Upper lobe of left lung (tissue), 6 donors: ENCODE results near the gene PM20D2. TPM values are rescaled to one million over a fixed set of nuclear protein-coding genes. Genes with fewer than 3 reads are reported as not detected.

Source experiments
- ATAC-seq, 2 donors: fragments of 200-7000 bp; cut with Tn5 transposase; one replicate each; pipeline ENCODE4 v1.9.1; 2022; ENCODE audit warnings: mild to moderate bottlenecking in 2 of 2, moderate library complexity in 2 of 2; ENCODE audit not compliant: low FRiP score in 2 of 2
- DNase-seq, 2 donors: peaks; one replicate each; pipeline ENCODE4 v3.0.0-alpha.2; 2019 to 2020
- H3K27ac ChIP-seq, 4 donors: fragments of 200-600 bp; sonication (generic); one replicate each; pipeline ENCODE4 v1.5.1; 2016 to 2019
- H3K27me3 ChIP-seq, 4 donors: fragments of 200-600 bp; sonication (generic); one replicate each; pipeline ENCODE4 v1.5.1; 2017 to 2019
- H3K36me3 ChIP-seq, 4 donors: fragments of 200-600 bp; sonication (generic); one replicate each; pipeline ENCODE4 v1.5.1; 2016 to 2019
- H3K4me1 ChIP-seq, 4 donors: fragments of 200-600 bp; sonication (generic); one replicate each; pipeline ENCODE4 v1.5.1; 2018 to 2019
- H3K4me3 ChIP-seq, 4 donors: fragments of 200-600 bp; sonication (generic); one replicate each; pipeline ENCODE4 v1.5.1; 2017 to 2019; ENCODE audit warnings: mild to moderate bottlenecking in 2 of 4, moderate library complexity in 1 of 4
- H3K9me3 ChIP-seq, 4 donors: fragments of 200-600 bp; sonication (generic); one replicate each; pipeline ENCODE4 v1.5.1; 2018 to 2019
- EP300 ChIP-seq, 4 donors: sonication (generic); formaldehyde crosslinking; IDR thresholded peaks; one replicate each; pipeline ENCODE4 v1.5.1; 2017; ENCODE audit warnings: antibody characterized with exemption in 4 of 4, control low read depth in 2 of 4
- POLR2A ChIP-seq, 4 donors: fragments of 450-650 bp; IDR thresholded peaks; one replicate each; pipeline ENCODE4 v1.5.1; 2016 to 2017; ENCODE audit warnings: antibody characterized with exemption in 4 of 4, mild to moderate bottlenecking in 2 of 4
- POLR2AphosphoS5 ChIP-seq, 2 donors: sonication (generic); formaldehyde crosslinking; IDR thresholded peaks; one replicate each; pipeline ENCODE4 v1.5.1; 2017; ENCODE audit warnings: antibody characterized with exemption in 2 of 2
- WGBS, 2 donors: methylation state at CpG; one replicate each; pipeline ENCODE4 v1.1.5; 2017 to 2018; 5-methylcytosine and 5-hydroxymethylcytosine counted together
- total RNA-seq, 6 donors: library from RNA; depleted of rRNA in 4 of 6; stranded (reverse); fragments of >200 nt in 4 of 6; gene quantifications; one replicate each; pipeline versions ENCODE4 v1.1.0 to v1.2.1, GENCODE V29; 2016 to 2021
- TF ChIP-seq, protein P1 (sequence below), 6 experiments: fragments of 450-650 bp in 4 of 6; fragments of 200-600 bp in 2 of 6; sonication (generic) in 2 of 6; IDR thresholded peaks; one replicate each; pipeline ENCODE4 v1.5.1; 2016 to 2019; ENCODE audit warnings: antibody characterized with exemption in 6 of 6
- donor health status: DM: no; HTN: no; CAD: no; lungs with moderate emphysema.
- donor health status: DM: no; HTN: yes; CAD: no; lungs with severe emphysema.

PM20D2 gene
- total RNA-seq, 6 donors from 2014 or later, result 2.9 to 15.0 (median 5.4) TPM

- Histone ChIP-seq H3K27ac (no peak overlapping the region), H3K27me3 (no peaks in the 10 kb centered on the region), H3K36me3 (no peaks in the 10 kb centered on the region), H3K4me1 (no peaks in the 10 kb centered on the region), H3K4me3 (no peak overlapping the region), H3K9me3 (no peaks in the 10 kb centered on the region)
- WGBS, 2 donors, result 88 to 96% methylated on average over 2 of the region's 2 CpGs
- ATAC-seq (peak in 1 of 2 donors; percentile 48), DNase-seq (no peak)
- TF ChIP-seq, protein P1, sequence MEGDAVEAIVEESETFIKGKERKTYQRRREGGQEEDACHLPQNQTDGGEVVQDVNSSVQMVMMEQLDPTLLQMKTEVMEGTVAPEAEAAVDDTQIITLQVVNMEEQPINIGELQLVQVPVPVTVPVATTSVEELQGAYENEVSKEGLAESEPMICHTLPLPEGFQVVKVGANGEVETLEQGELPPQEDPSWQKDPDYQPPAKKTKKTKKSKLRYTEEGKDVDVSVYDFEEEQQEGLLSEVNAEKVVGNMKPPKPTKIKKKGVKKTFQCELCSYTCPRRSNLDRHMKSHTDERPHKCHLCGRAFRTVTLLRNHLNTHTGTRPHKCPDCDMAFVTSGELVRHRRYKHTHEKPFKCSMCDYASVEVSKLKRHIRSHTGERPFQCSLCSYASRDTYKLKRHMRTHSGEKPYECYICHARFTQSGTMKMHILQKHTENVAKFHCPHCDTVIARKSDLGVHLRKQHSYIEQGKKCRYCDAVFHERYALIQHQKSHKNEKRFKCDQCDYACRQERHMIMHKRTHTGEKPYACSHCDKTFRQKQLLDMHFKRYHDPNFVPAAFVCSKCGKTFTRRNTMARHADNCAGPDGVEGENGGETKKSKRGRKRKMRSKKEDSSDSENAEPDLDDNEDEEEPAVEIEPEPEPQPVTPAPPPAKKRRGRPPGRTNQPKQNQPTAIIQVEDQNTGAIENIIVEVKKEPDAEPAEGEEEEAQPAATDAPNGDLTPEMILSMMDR (IDR thresholded peaks at IDR 0.05), result no peak
- TF ChIP-seq POLR2A (IDR thresholded peaks at IDR 0.05), result no peak
- TF ChIP-seq EP300 (IDR thresholded peaks at IDR 0.05), result no peak
- TF ChIP-seq POLR2AphosphoS5 (IDR thresholded peaks at IDR 0.05), result no peak
These were observed 40.9 kb downstream of the PM20D2 start for GRCh38 chr6:89186762-89187161.

DNA sequence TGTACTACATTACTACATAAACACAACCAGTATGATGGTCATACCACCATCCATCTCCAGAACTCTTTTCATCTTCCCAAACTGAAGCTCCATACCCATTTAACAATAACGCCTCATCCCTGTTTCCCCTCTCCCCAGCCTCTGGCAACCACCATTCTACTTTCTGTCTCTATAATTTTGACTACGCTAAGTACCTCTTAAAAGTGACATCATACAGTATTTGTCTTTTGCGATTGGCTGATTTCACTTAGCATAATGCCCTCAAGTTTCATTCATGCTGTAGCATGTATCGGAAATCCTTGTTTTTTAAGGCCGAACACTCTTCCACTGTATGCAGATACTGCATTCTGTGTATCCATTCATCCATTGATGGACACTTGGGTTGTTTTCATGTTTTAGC, 41.6 kb downstream of the PM20D2 start:
- no peaks in the 10 kb centered on the region for H3K9me3 ChIP-seq
- no peak for DNase-seq
- TF ChIP-seq EP300 (IDR thresholded peaks at IDR 0.05), result no peak
- no peak for ATAC-seq
- no peaks in the 10 kb centered on the region for H3K4me1 ChIP-seq
- H3K27ac ChIP-seq, result no peak overlapping the region
- 89 to 95% methylated on average over 5 of the region's 5 CpGs for WGBS, 2 donors
- H3K27me3 ChIP-seq, result no peaks in the 10 kb centered on the region
- H3K36me3 ChIP-seq, result no peaks in the 10 kb centered on the region
- no peak overlapping the region for H3K4me3 ChIP-seq

GRCh38 chr6:89190741-89191140, 44.9 kb downstream of the PM20D2 start:
- Histone ChIP-seq H3K4me1 (no peaks in the 10 kb centered on the region), H3K27ac (no peak overlapping the region), H3K27me3 (no peaks in the 10 kb centered on the region), H3K36me3 (no peaks in the 10 kb centered on the region), H3K9me3 (peaks cover 3 to 15% (median 13%) of the 10 kb centered on the region in 4 donors), H3K4me3 (no peak overlapping the region)
- TF ChIP-seq POLR2A (IDR thresholded peaks at IDR 0.05) (no peak), POLR2AphosphoS5 (IDR thresholded peaks at IDR 0.05) (no peak), EP300 (IDR thresholded peaks at IDR 0.05) (no peak)
- TF ChIP-seq, protein P1 (IDR thresholded peaks at IDR 0.05), result no peak
- WGBS, 2 donors, result 69 to 85% methylated on average over 5 of the region's 5 CpGs
- no peak for DNase-seq
- no peak for ATAC-seq

DNA sequence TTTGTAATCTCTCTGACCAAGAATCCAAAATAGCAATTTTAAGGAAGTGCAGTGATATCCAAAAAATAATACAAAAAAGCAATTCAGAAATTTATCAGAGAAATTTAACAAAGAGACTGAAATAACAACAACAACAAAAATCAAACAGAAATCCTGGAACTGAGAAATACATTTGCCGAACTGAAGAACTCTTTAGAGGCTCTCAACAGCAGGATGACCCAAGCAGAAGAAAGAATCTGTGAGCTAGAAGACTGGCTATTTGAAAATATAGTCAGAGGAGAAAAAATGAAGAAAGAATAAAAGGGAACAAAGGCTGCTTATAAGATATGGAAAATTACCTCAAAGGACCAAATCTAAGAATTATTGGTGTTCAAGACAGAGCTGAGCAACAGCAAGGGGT, 48.7 kb downstream of the PM20D2 start:
- DNase-seq (no peak), ATAC-seq (no peak)
- WGBS, 2 donors, result 93 to 96% methylated on average over 1 of the region's 1 CpG
- H3K4me3 ChIP-seq, result no peak overlapping the region
- no peak for TF ChIP-seq POLR2A (IDR thresholded peaks at IDR 0.05)
- TF ChIP-seq, protein P1 (IDR thresholded peaks at IDR 0.05), result no peak
- TF ChIP-seq POLR2AphosphoS5 (IDR thresholded peaks at IDR 0.05), result no peak
- no peak for TF ChIP-seq EP300 (IDR thresholded peaks at IDR 0.05)
- H3K4me1 ChIP-seq, result no peaks in the 10 kb centered on the region
- H3K36me3 ChIP-seq, result no peaks in the 10 kb centered on the region
- H3K27ac ChIP-seq, result no peak overlapping the region
- H3K9me3 ChIP-seq, result peaks cover 3 to 17% (median 13%) of the 10 kb centered on the region in 4 donors
- H3K27me3 ChIP-seq, result no peaks in the 10 kb centered on the region

GRCh38 chr6:89197141-89197540, 51.3 kb downstream of the PM20D2 start:
- no peak for TF ChIP-seq EP300 (IDR thresholded peaks at IDR 0.05)
- TF ChIP-seq, protein P1 (IDR thresholded peaks at IDR 0.05), result no peak
- no peak for TF ChIP-seq POLR2AphosphoS5 (IDR thresholded peaks at IDR 0.05)
- TF ChIP-seq POLR2A (IDR thresholded peaks at IDR 0.05), result no peak
- Histone ChIP-seq H3K27ac (no peak overlapping the region), H3K27me3 (no peaks in the 10 kb centered on the region), H3K4me3 (no peak overlapping the region), H3K36me3 (no peaks in the 10 kb centered on the region), H3K4me1 (no peaks in the 10 kb centered on the region), H3K9me3 (peaks cover 3 to 17% (median 13%) of the 10 kb centered on the region in 4 donors)
- ATAC-seq (no peak), DNase-seq (no peak)
- 60 to 80% methylated on average over 3 to 4 of the region's 4 CpGs for WGBS, 2 donors
